Stomach (tissue), 4 donors: ENCODE results near the gene SZT2.

Experiments
- EP300 ChIP-seq: sonication (generic); formaldehyde crosslinking; IDR thresholded peaks from one replicate; pipeline ENCODE4 v1.6.1; 2017; ENCODE audit warnings: antibody characterized with exemption
- POLR2A ChIP-seq, 4 donors: fragments of 450-650 bp; IDR thresholded peaks; one replicate each; pipeline ENCODE4 v1.6.1; 2016; ENCODE audit warnings: antibody characterized with exemption in 4 of 4, control low read depth in 2 of 4, mild to moderate bottlenecking in 1 of 4, moderate library complexity in 1 of 4
- POLR2AphosphoS5 ChIP-seq, 3 donors: sonication (generic); formaldehyde crosslinking; IDR thresholded peaks; one replicate each; pipeline ENCODE4 v1.6.1; 2016; ENCODE audit warnings: antibody characterized with exemption in 3 of 3
- TF ChIP-seq, protein P1 (sequence below), 7 experiments: fragments of 450-650 bp in 4 of 7; fragments of 200-600 bp in 3 of 7; sonication (generic) in 3 of 7; IDR thresholded peaks; one replicate each; pipeline ENCODE4 v1.5.1; 2016 to 2019; ENCODE audit warnings: antibody characterized with exemption in 7 of 7, control low read depth in 2 of 7, mild to moderate bottlenecking in 1 of 7

DNA sequence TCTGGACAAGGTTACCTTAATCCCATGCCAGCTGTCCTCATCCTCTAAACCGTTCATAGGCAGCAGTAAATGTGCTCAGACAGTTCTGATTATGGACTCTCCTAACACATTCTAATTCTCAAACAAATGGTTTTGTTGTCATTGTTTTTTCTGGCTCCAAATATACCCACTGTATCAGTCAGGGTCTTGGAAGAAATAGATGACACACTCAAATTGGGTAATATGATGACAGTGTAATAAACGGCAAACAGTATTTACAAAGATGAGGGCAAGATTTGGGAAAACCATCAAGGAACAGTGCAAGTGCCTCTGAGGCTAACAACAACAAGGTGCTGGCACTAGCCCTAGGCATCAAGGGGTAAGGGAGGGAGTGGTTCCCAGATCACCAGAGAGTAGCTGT, 35.2 kb upstream of the SZT2 start:
- TF ChIP-seq, protein P1, sequence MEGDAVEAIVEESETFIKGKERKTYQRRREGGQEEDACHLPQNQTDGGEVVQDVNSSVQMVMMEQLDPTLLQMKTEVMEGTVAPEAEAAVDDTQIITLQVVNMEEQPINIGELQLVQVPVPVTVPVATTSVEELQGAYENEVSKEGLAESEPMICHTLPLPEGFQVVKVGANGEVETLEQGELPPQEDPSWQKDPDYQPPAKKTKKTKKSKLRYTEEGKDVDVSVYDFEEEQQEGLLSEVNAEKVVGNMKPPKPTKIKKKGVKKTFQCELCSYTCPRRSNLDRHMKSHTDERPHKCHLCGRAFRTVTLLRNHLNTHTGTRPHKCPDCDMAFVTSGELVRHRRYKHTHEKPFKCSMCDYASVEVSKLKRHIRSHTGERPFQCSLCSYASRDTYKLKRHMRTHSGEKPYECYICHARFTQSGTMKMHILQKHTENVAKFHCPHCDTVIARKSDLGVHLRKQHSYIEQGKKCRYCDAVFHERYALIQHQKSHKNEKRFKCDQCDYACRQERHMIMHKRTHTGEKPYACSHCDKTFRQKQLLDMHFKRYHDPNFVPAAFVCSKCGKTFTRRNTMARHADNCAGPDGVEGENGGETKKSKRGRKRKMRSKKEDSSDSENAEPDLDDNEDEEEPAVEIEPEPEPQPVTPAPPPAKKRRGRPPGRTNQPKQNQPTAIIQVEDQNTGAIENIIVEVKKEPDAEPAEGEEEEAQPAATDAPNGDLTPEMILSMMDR (IDR thresholded peaks at IDR 0.05), result no peak
- no peak for TF ChIP-seq POLR2A (IDR thresholded peaks at IDR 0.05)
- no peak for TF ChIP-seq EP300
- TF ChIP-seq POLR2AphosphoS5 (IDR thresholded peaks at IDR 0.05), result no peak
